ENCODE data around the gene BAG5.

Gene BAG5

GRCh38 chr14:103547941-103548462 is 14.5 kb downstream of the BAG5 start:
- in situ Hi-C loops (cut with HindIII; ENCODE audit: low sequenced_read_pairs), result no loop called here

GRCh38 chr14:103547455-103547940 is 15.0 kb downstream of the BAG5 start:
- in situ Hi-C loops (cut with HindIII; ENCODE audit: low sequenced_read_pairs), result no loop called here

DNA sequence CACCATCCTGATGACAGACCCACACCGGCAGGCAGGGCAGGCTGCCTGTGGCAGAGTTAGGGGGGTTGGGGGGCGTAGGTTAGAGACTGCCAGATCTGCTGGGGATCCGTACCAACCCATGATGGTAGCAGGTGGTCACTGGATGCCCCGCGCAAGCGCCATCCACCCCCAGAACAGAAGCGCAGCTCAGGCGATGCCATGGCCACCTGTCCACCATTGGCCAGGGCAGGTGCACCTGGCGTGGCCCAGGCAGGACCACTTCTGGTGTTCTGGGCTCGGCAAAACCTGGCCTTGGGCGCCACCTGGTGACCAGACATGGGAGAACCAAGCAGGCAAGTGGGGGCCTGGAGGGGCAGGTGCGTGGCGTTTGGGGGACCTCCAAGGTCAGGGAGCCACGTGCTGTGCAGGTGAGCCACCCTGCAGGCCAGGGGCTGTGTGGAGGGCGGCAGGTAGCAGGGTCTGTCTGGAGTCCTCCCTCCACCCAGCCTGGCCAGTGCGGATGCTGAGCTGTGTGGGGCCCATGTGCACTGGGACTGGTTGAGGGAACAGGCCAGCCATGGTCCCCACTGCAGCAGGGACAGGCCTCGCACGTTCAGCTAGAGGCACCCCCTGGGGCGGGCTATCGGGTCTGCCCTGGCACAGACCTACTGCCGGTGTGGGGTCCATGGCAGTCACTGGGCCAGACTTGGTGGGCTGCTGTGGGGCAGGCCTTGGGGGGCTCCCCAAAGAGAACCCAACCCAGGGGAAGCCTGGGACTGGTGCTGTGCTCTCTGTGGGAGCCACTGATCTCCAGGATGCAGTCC is 15.6 kb downstream of the BAG5 start:
- in situ Hi-C loops (cut with HindIII; ENCODE audit: low sequenced_read_pairs), result no loop called here

- in situ Hi-C loops (cut with HindIII; ENCODE audit: low sequenced_read_pairs), result no loop called here
Measured at GRCh38 chr14:103545915-103546651, 16.4 kb downstream of the BAG5 start.

GRCh38 chr14:103545219-103545914 is 17.1 kb downstream of the BAG5 start:
- in situ Hi-C loops (cut with HindIII; ENCODE audit: low sequenced_read_pairs), result no loop called here

DNA sequence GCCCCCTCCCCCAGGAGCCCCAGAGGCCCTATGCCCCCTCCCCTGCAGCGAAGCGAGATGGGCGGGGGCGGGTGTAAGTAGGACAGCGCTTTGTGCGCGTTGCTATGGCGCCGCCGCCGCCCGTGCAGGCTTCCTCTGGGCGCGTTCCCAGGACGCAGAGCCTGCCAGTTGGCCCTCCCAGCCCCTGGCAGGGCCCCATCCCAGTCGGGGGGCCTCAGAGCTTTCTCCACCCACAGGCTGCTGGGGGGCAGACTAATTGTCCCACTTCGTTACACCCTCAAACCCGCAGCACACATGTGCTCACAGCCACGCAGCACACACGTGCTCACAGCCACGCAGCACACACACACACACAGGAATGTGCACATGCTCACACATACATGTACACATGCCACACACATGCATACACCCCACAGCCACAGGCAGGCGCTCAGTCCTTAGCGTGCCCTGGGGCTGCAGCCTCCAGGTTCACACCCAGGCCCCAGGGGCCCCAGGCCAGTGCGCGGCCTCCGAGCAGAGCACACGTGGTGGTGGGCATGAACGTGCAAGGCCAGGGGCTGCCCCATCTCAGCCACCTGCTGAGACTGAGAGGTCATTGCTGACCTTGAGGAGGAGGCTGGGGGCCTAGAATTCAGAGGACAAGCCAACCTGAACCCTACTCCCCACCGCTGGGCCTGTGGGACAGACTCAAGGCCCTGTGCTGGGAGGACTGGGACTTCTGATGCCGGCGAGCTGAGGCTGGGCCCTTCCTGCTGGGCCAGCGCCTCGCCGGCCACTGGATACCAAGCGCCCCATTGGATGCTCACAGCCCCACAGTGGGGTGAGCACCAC is 17.9 kb downstream of the BAG5 start:
- in situ Hi-C loops (cut with HindIII; ENCODE audit: low sequenced_read_pairs), result no loop called here

- in situ Hi-C loops (cut with HindIII; ENCODE audit: low sequenced_read_pairs), result no loop called here
Measured at GRCh38 chr14:103543721-103544387, 18.6 kb downstream of the BAG5 start.

DNA sequence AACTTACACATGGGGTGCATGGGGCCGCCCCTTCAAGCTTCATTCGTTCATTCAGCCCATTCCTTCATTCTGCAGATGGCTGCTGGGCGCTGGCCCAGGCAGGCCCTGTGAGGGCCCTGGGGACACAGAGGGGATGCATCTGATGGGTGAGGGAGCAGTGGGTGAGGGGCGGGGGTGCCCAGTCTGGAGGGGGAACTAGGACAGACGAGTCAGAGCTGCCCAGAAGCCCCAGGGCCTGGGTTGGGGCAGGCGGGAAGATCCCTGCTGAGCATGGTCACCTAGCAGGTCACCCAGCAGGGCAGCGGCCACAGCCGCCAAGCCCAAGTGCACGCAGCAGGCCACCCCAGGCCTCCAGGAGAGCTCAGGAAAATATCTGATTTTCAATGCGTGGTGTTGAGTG is 19.3 kb downstream of the BAG5 start:
- in situ Hi-C loops (cut with HindIII; ENCODE audit: low sequenced_read_pairs), result no loop called here

DNA sequence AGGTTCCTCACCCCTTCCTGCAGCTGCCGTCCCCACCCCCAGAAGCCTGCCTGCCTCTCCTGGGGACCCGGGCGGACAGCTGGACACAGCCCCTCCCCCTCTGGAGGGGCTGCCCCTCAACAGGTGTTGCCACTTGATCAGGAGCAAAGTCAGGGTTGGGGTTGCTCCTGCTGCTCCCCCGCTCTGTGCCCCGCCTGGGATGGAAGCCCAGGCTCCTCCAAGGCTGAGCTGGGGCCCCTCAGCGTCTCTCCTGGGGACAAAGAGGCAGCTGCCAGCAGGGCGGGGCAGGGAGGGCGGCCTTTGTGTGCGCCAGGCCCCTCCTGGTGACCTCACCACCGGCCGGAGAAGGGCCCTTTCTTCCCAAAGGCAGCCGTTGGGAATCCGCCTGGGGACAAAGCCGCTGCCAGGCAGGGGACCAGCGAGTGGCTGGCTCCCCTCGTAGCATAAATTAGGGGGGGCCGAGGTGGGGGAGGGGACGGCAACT is 19.8 kb downstream of the BAG5 start:
- in situ Hi-C loops (cut with HindIII; ENCODE audit: low sequenced_read_pairs), result no loop called here

- in situ Hi-C loops (cut with HindIII; ENCODE audit: low sequenced_read_pairs), result no loop called here
Measured at GRCh38 chr14:103541709-103542604, 20.5 kb downstream of the BAG5 start.

- in situ Hi-C loops (cut with HindIII; ENCODE audit: low sequenced_read_pairs), result no loop called here
Measured at GRCh38 chr14:103540821-103541708, 21.4 kb downstream of the BAG5 start.

DNA sequence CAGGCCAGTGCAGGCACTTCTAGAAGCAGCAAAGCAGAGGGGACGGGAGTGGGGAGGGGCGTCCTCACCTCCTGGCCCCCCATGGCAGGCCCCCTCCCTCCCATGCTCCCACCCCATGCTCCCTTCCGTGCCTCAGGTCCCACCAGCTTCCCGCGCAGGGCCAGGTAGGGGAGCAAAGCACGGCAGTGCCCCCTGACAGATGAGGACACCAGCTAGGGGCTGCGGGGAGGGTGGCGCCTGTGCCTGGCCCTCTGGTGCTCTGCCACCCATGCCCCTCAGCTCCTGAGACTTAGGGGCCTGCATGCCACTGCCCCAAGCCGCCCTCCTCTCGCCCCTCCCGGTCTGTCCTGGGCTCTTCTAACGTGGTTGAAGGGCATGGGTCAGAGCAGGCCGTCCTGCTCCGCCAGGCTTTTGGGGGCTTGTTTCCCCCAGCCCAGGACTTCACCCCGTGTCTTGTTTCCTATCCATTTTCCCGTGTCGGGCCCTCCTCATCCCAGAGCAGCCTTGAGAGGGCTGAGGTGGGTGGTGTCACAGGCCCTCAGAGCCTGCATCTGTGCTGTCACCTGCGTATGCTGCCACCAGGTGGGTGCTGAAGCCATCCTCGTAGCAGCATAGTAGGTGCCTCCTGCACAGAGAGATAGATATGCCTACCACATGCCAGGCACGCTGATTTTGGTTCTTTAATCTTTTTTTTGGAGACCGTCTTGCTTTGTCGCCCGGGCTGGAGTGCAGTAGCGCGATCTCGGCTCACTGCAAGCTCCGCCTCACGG is 23.2 kb downstream of the BAG5 start:
- in situ Hi-C loops (cut with HindIII; ENCODE audit: low sequenced_read_pairs), result no loop called here

GRCh38 chr14:103538291-103539055 is 24.0 kb downstream of the BAG5 start:
- in situ Hi-C loops (cut with HindIII; ENCODE audit: low sequenced_read_pairs), result no loop called here

- in situ Hi-C loops (cut with HindIII; ENCODE audit: low sequenced_read_pairs), result no loop called here
Measured at GRCh38 chr14:103537175-103537990, 25.1 kb downstream of the BAG5 start.

DNA sequence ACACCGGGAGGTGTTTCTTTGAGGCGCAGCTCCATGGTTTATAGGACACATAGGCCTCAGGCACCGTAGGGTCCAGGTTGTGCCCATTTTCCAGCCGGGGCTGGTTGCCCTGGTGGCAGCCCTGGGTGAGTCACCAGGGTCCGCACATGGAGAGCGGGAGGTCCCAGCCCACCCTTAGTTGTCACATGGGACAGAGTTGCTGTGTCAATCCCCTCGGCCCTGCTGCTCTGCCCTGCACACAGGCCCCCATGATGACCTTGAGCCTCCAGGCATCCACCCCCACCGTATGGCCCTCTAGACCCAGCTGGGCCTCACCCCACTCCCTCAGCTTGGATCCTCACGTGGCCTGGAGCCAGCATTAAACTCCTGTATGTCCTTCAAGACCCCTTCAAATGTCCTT is 25.8 kb downstream of the BAG5 start:
- in situ Hi-C loops (cut with HindIII; ENCODE audit: low sequenced_read_pairs), result no loop called here
